ENCODE measurements around the gene OSBPL1A.

- TF ChIP-seq EZH2phosphoT487 (conservative IDR thresholded peaks at IDR 0.05; ENCODE audit: low read length) (no peak), CTCF (IDR thresholded peaks at IDR 0.05; ENCODE audit: insufficient read depth, low read length, poor library complexity, severe bottlenecking) (no peak)
Observed at GRCh38 chr18:24432618-24433017, 35.0 kb upstream of the OSBPL1A start.

Measured in SU-DHL-6 (cell line).